NCI-H446 (cell line): ENCODE results near the gene TBCD.

ENCODE experiments used
- DNase-seq, 2 experiments: peaks; one replicate each; lab custom pipeline; 2025; lab: John Stamatoyannopoulos, UW

The TBCD gene

DNA sequence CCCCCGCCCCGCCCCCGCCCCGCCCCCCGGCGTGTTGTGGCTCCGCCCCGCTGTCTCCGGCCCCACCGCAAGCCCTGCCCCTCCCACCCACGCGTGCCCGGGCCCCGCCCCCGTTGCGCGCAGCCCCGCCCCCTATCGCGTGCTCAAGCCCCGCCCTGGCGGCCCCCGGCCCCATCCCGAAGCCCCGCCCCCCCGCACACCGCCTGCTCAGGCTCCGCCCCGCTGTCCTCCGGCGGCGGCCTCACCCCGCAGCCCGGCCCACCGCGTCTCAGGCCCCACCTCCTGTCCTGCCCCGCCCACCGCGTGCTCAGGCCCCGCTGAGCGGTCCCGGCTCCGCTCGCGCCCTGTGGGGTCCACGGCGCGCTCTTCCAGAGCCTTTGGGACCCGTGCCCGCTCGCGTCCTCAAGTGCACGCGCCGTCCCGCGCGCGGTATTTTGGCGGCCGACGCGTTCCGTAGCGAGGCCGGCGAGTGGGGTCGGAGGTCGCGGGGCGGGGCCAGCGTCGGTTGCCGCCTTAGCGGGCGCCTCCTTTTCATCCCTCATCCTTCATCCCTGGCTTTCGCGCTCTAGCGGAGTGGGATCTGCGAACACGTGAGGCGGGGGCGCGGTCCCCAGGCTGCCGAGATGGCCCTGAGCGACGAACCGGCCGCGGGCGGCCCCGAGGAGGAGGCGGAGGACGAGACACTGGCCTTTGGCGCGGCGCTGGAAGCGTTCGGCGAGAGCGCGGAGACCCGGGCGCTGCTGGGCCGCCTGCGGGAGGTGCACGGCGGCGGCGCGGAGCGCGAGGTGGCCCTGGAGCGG is at the start of gene TBCD:
TSS of gene TBCD (plus strand) at position 495 of the 800 bp plus-strand sequence. CDS start at position 624, 129 bp downstream.
- DNase-seq, result peak; percentile 84 to 95

GRCh38 chr17:82702231-82702927 is 49.5 kb upstream of the TBCD start:
- DNase-seq, result no peak

GRCh38 chr17:82703036-82703745 is 48.7 kb upstream of the TBCD start:
- no peak for DNase-seq

GRCh38 chr17:82703935-82704865 is 47.7 kb upstream of the TBCD start:
- DNase-seq, result no peak

GRCh38 chr17:82704886-82705285 is 47.0 kb upstream of the TBCD start:
- DNase-seq, result no peak

DNA sequence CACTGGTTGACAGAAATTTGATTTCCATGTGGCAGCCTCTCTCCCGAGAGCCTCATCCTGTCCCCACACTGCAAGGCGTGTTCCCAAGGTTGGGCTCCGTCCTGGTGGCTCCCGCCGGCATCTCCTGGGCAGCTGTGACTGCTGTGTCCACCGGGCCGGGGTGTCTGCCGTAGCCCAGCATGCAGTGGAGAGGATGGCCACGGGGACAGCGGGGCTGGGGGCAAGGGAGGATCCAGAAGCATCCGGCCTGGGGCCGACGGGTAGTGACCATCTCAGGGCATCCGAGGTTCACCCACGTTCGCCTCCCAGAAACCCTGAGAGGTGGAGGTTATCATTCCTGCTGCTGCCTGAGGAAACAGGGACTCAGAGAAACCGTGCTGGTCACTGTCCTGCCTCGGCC is 46.1 kb upstream of the TBCD start:
- DNase-seq, result no peak

- no peak for DNase-seq
Measured at GRCh38 chr17:82709024-82709675, 42.7 kb upstream of the TBCD start.

GRCh38 chr17:82709676-82710498 is 42.0 kb upstream of the TBCD start:
- no peak for DNase-seq

GRCh38 chr17:82710499-82711232 is 41.2 kb upstream of the TBCD start:
- DNase-seq, result no peak

DNA sequence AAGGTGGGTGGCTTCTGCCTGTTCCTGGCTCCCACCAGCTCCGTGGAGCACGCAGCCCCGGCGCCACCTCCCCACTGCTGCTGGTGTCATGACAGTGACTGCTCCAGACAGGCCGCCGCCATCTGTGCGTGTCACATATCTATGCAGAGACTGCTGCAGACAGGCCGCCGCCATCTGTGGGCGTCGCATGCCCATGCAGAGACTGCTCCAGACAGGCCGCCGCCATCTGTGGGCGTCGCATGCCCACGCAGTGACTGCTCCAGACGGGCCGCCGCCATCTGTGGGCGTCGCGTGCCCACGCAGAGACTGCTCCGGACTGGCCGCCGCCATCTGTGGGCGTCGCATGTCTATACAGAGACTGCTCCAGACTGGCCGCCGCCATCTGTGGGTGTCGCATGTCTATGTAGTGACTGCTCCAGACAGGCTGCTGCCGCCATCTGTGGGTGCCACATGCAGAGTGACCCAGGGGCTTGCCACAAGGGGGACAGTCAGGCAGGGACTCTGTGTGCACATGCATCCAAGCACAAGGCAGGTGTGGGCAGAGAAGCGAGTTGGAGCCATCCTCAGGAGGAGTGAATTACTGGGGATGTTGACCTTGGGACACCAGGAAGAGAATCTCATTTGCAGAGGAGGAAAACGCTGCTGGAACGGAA is 38.7 kb upstream of the TBCD start:
- no peak for DNase-seq

DNA sequence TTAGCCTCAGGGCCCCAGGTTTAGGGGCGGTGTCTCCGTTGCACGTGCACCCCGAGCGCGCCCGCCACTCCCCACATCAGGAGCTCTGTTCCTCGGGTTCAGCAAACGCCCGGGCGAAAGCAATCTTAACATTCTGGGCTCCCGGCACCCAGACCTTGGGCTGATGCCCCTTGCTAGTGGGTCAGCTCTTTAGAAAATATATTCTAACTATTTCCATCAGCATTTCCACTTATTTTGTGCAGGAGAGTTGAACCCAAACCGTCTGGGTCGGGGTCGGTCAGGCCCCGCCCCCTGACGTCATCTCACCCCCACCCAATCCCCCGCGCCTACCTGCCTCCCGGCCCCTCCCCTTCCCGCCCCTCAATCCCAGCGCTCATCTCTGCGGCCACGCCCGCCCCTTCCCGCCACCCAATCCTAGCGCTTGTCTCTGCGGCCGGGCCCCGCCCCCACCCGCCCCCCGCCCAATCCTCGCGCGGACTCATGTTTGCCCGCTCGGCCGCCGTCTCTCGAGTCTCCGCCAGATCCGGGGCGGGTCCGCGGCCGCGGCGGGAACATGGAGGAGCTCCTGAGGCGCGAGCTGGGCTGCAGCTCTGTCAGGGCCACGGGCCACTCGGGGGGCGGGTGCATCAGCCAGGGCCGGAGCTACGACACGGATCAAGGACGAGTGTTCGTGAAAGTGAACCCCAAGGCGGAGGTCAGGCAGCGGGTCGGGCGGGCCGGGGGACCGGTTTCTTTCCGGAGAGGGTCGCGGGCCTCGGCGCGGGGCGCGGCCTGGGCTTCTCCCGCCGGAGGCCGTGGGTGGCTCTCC is 35.5 kb upstream of the TBCD start, which contains the start of gene FN3KRP:
TSS of gene FN3KRP (plus strand) at position 504 of the 808 bp plus-strand sequence. CDS start at position 554, 50 bp downstream.
- DNase-seq, result peak; percentile 88 to 97

- no peak for DNase-seq
Measured at GRCh38 chr17:82718986-82719685, 32.7 kb upstream of the TBCD start.

- DNase-seq, result no peak
Measured at GRCh38 chr17:82720204-82720603, 31.7 kb upstream of the TBCD start.

DNA sequence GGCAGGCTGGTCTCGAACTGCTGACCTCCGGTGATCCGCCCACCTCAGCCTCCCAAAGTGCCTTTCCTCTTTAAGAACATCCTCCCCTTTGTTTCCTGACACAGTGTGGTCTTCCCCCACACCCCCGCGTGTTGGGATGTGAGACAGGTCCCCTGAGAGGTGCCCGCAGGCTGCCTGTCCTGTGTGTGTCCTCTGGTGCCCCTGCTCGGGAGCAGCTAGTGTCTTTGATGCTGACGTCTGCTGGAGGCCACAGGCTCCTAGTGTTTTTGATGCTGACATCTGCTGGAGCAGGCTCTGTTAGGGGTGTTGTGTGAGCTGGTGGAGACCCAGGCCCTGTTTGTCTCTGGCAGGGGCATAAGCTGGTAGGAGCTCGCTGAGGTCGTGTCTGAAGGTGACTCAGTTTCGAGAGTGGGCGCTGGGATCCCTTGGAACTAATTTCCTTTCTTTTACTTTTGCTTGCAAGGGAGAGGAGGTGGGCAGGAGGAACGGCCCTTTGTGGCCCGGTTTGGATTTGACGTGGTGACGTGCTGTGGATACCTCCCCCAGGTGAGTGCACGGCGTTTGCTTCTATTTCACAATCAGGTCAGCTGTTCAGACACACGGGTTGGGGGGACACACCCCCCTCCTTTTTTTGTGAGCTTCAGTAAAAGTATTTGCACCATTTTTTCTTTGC is 29.4 kb upstream of the TBCD start:
- DNase-seq, result no peak

- no peak for DNase-seq
Measured at GRCh38 chr17:82723169-82723807, 28.6 kb upstream of the TBCD start.

DNA sequence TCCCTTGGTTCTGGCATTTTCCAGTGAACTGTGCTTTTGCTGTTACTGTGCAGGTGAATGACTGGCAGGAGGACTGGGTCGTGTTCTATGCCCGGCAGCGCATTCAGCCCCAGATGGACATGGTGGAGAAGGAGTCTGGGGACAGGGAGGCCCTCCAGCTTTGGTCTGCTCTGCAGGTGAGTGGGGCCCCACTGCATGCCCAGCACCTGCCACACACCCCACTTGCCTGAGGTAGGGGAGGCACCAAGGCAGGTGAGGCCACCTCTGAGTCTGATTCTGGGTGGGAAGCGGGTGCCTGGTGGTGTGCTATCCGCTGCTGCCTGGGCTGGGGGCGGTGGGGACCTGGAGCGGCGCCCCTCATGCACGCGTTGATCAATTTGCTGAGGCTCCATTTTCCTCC is 25.4 kb upstream of the TBCD start:
- DNase-seq, result no peak
